GM13977 (cell line): Measurements from ENCODE around the gene NDUFS2.
"Not testable (repeated sequence)": the region's sequence is repeated elsewhere in the genome, so short reads cannot be mapped to it uniquely, and the experiment has no call there.

Experiments
- DNase-seq: peaks from one replicate; pipeline ENCODE4 v3.0.0; 2012; ENCODE audit warnings: low spot score
- CTCF ChIP-seq: IDR thresholded peaks from 2 replicates; pipeline ENCODE4 v1.5.1; 2012; ENCODE audit warnings: mild to moderate bottlenecking, control low read depth; ENCODE audit not compliant: insufficient read depth; ENCODE audit errors: extremely low read depth, missing control alignments
- in situ Hi-C: fragments of 300-500 bp; cut with MboI; formaldehyde crosslinking; loops from one replicate; pipeline ENCODE4 v1.12.0; 2022; ENCODE audit warnings: low sequenced_read_pairs, low pct_unique_long_range_greater_than_20kb, mixed read lengths, inconsistent platforms; ENCODE audit not compliant: unreplicated experiment

The NDUFS2 gene

GRCh38 chr1:161235957-161236775 is 34.0 kb downstream of the NDUFS2 start:
- no peak for TF ChIP-seq CTCF
- in situ Hi-C loops, result no loop called here
- DNase-seq, result no peak

GRCh38 chr1:161238039-161238473 is 35.9 kb downstream of the NDUFS2 start, which contains the start of gene NR1I3:
NR1I3 (minus strand) TSS chr1:161238203; CDS start chr1:161236565, 1,638 bp downstream.
- in situ Hi-C loops, result no loop called here
- TF ChIP-seq CTCF, result no peak

GRCh38 chr1:161241682-161242081 is 39.5 kb downstream of the NDUFS2 start:
- TF ChIP-seq CTCF, result no peak
- DNase-seq, result no peak
- in situ Hi-C loops, result no loop called here

More at GRCh38 chr1:161238039-161238473, 35.9 kb downstream of the NDUFS2 start, which contains the start of gene NR1I3:
- no peak for DNase-seq

GRCh38 chr1:161242313-161242712 is 40.1 kb downstream of the NDUFS2 start:
- TF ChIP-seq CTCF, result no peak
- no peak for DNase-seq
- in situ Hi-C loops, result no loop called here

GRCh38 chr1:161244888-161245287 is 42.7 kb downstream of the NDUFS2 start:
- in situ Hi-C loops, result no loop called here
- TF ChIP-seq CTCF, result no peak
- no peak for DNase-seq

GRCh38 chr1:161250100-161250499 is 47.9 kb downstream of the NDUFS2 start:
- not testable (repeated sequence) for DNase-seq

GRCh38 chr1:161250829-161251228 is 48.7 kb downstream of the NDUFS2 start:
- DNase-seq, result no peak
- in situ Hi-C loops, result no loop called here
- TF ChIP-seq CTCF, result no peak

More at GRCh38 chr1:161250100-161250499, 47.9 kb downstream of the NDUFS2 start:
- in situ Hi-C loops, result not testable (repeated sequence)
